ENCODE measurements around the gene DNMT1. TPM values are rescaled to one million over a fixed set of nuclear protein-coding genes. Genes with fewer than 3 reads are reported as not detected.
"Not testable (repeated sequence)": the region's sequence is repeated elsewhere in the genome, so short reads cannot be mapped to it uniquely, and the experiment has no call there.

Gene DNMT1
- total RNA-seq, 4 donors from 2014 or later: 13.2 to 38.4 (median 32.0) TPM

DNA sequence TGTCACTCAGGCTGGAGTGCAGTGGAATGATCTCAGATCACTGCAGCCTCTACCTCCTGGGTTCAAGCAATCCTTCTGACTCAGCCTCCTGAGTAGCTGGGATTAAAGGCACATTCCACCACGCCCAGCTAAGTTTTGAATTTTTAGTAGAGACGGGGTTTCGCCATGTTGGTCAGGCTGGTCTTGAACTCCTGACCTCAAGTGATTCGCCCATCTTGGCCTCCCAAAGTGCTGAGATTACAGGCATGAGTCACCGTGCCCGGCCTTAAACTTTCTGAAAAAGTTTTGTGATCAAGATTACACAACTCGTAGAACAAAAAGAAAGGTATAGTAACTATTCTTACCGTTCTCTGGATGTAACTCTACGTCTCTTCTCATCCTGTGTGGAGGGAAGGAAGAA is 21.2 kb downstream of the DNMT1 start:
- no peak for DNase-seq (ENCODE audit: low spot score in 2 of 2)
- TF ChIP-seq, protein P1, sequence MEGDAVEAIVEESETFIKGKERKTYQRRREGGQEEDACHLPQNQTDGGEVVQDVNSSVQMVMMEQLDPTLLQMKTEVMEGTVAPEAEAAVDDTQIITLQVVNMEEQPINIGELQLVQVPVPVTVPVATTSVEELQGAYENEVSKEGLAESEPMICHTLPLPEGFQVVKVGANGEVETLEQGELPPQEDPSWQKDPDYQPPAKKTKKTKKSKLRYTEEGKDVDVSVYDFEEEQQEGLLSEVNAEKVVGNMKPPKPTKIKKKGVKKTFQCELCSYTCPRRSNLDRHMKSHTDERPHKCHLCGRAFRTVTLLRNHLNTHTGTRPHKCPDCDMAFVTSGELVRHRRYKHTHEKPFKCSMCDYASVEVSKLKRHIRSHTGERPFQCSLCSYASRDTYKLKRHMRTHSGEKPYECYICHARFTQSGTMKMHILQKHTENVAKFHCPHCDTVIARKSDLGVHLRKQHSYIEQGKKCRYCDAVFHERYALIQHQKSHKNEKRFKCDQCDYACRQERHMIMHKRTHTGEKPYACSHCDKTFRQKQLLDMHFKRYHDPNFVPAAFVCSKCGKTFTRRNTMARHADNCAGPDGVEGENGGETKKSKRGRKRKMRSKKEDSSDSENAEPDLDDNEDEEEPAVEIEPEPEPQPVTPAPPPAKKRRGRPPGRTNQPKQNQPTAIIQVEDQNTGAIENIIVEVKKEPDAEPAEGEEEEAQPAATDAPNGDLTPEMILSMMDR (IDR thresholded peaks at IDR 0.05): no peak
- no peak for TF ChIP-seq POLR2A (IDR thresholded peaks at IDR 0.05)
- 82 to 83% methylated on average over 9 of the region's 9 CpGs for WGBS, 2 donors
- intact Hi-C loops (cut with DNase I; ENCODE audit: low total_unique reads): no loop called here
- no peak overlapping the region for H3K4me3 ChIP-seq (ENCODE audit: low read depth, poor library complexity, severe bottlenecking)

DNA sequence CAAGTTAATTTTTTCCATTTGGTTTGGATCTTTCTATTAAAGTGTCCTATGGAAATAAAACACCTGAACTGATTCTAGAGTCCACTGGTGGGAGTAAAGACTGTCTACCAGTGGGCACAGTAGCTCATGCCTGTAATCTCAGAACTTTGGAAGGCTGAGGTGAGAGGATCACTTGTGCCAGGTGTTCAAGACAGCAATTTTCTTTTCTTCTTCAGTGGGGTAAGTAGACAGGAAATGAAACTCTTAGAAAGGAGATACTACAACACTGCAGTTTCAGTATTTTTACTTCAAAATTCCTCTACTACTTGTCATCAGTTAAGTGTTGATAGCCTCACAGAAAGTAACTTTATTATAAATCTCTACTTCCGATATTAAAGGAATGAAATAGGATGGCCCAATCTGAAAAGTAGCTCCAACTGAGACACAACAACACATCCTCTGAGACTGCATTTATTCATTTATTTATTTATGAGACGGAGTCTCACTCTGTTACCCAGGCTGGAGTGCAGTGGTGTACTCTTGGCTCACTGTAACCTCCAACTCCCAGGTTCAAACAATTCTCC is 26.3 kb downstream of the DNMT1 start:
- TF ChIP-seq POLR2A (IDR thresholded peaks at IDR 0.05): no peak
- TF ChIP-seq, protein P1 (IDR thresholded peaks at IDR 0.05): no peak
- WGBS, 2 donors: 89% methylated on average over 2 of the region's 2 CpGs
- intact Hi-C loops (cut with DNase I; ENCODE audit: low total_unique reads): no loop called here
- H3K4me3 ChIP-seq (ENCODE audit: low read depth, poor library complexity, severe bottlenecking): no peak overlapping the region
- no peak for DNase-seq (ENCODE audit: low spot score in 2 of 2)

DNA sequence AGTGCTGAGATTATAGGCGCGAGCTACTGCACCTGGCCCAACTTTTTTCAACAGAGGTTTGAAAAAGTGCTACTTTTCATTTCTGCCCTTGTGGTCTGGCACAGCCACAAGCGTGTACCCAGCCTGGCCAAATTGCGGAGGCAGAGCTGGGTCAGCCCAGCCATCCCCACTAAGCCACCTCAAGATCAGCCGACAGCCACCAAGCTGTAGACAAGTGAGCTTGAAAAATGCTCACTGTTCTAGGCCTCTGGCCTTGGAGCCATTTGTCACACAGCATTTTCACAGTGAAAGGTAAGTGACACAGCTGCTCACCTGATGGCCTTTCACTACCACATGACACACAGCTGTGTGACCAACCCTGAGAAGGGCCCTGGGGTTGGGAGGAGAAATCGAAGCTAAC is 27.3 kb downstream of the DNMT1 start:
- TF ChIP-seq, protein P1 (IDR thresholded peaks at IDR 0.05): no peak
- no peak for TF ChIP-seq POLR2A (IDR thresholded peaks at IDR 0.05)
- intact Hi-C loops (cut with DNase I; ENCODE audit: low total_unique reads): no loop called here
- 92 to 97% methylated on average over 6 of the region's 6 CpGs for WGBS, 2 donors

DNA sequence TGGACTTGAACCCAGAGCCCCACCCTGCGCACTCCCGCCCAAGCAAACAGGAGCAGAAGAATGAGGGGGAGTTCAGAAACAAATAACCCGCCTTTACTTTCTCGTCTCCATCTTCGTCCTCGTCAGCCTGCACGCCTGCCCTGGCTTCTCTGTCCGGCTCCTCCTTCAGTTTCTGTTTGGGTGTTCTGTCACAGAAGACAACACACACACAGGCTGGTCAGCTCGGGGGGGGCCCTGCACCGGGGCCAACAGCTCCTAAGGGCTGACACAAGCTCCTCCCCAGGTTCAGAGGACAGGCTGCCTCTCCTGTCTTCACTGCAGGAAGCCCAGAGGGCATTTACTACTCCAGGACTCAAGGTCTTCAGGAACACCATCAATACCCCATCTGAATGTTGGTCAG is 28.3 kb downstream of the DNMT1 start:
- DNase-seq (ENCODE audit: low spot score in 2 of 2); H3K4me3 ChIP-seq (ENCODE audit: low read depth, poor library complexity, severe bottlenecking); intact Hi-C loops (cut with DNase I; ENCODE audit: low total_unique reads): not testable (repeated sequence)
- WGBS, 2 donors: 92% methylated on average over 10 of the region's 10 CpGs

More for the DNA sequence above, 27.3 kb downstream of the DNMT1 start:
- no peak for DNase-seq (ENCODE audit: low spot score in 2 of 2)
- no peak overlapping the region for H3K4me3 ChIP-seq (ENCODE audit: low read depth, poor library complexity, severe bottlenecking)

DNA sequence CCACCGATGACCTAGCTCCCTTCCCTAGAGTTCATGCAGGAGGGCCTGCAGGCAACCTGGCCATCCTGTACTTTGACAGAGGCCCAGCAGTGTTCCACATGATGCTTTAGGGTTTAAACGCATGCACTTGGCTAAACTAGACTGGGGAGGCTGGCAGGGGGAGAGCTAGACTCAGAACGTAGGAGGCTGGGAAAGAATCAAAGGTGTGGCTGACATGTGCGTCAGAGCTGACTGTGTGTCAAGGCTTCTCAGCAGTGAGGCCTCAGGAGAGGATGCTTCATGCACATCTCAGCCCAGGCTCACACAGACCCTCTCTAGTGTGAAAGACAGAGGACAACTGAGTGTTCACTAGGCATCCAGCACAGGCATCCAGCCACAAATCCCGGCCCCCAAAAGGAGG is 28.7 kb downstream of the DNMT1 start:
- 82 to 95% methylated on average over 5 of the region's 5 CpGs for WGBS, 2 donors
- TF ChIP-seq, protein P1 (IDR thresholded peaks at IDR 0.05): no peak
- no peak for TF ChIP-seq POLR2A (IDR thresholded peaks at IDR 0.05)
- intact Hi-C loops (cut with DNase I; ENCODE audit: low total_unique reads): no loop called here
- DNase-seq (ENCODE audit: low spot score in 2 of 2): no peak
- H3K4me3 ChIP-seq (ENCODE audit: low read depth, poor library complexity, severe bottlenecking): no peak overlapping the region

DNA sequence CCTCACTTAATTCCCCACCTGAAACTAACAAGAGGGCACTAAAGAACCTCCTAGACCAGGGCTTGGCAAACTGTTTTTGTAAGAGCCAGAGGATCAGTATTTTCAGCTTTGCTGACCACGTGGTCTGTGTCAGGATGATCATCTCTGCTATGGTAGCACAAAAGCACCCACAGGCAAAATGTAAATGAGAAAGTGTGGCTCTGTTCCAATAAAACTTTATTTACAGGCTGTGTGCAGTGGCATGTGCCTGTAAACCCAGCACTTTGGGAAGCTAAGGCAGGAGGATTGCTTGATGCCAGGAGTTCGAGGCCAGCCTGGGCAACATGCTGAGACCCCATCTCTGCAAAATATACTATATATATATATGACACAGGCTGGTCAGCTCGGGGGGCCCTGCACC is 31.2 kb downstream of the DNMT1 start:
- H3K4me3 ChIP-seq (ENCODE audit: low read depth, poor library complexity, severe bottlenecking): no peak overlapping the region
- intact Hi-C loops (cut with DNase I; ENCODE audit: low total_unique reads): no loop called here
- no peak for DNase-seq (ENCODE audit: low spot score in 2 of 2)
- WGBS, 2 donors: 84 to 87% methylated on average over 3 of the region's 3 CpGs
- TF ChIP-seq, protein P1 (IDR thresholded peaks at IDR 0.05): no peak
- no peak for TF ChIP-seq POLR2A (IDR thresholded peaks at IDR 0.05)
